ENCODE results near the gene F12.

- TF ChIP-seq CTCF (conservative IDR thresholded peaks at IDR 0.05; ENCODE audit: low read depth, low read length) (no peak), EZH2 (IDR thresholded peaks at IDR 0.05; ENCODE audit: borderline replicate concordance, low read depth, low read length, poor library complexity, severe bottlenecking) (no peak)
Observed at GRCh38 chr5:177440990-177441780, 31.8 kb upstream of the F12 start.

Data from A673 (cell line).